K562 (cell line): Measurements from ENCODE around the gene COL9A2. TPM values are rescaled to one million over a fixed set of nuclear protein-coding genes. Genes with fewer than 3 reads are reported as not detected.

Experiments used
- CBFA2T2 ChIP-seq: fragments of 450-650 bp; conservative IDR thresholded peaks from 2 replicates; pipeline ENCODE4 v1.6.1; 2017; ENCODE audit warnings: mild to moderate bottlenecking
- CBX1 ChIP-seq: sonication (generic); IDR thresholded peaks from 2 replicates; pipeline ENCODE4 v1.6.1; 2016; ENCODE audit warnings: antibody characterized with exemption, low read depth, mild to moderate bottlenecking
- EZH2 ChIP-seq: IDR thresholded peaks from 2 replicates; pipeline ENCODE4 v1.6.1; 2012; ENCODE audit warnings: low read depth, mild to moderate bottlenecking, inconsistent platforms, low read length, borderline replicate concordance
- FOS ChIP-seq: IDR thresholded peaks from 3 replicates; pipeline ENCODE4 v1.6.1; 2011; ENCODE audit not compliant: insufficient read length; ENCODE audit errors: extremely low read depth
- JUND ChIP-seq, 2 experiments: IDR thresholded peaks; 2 replicates in 1 of 2; 3 replicates in 1 of 2; pipeline ENCODE4 v1.6.1; 2011; ENCODE audit warnings: borderline replicate concordance in 2 of 2, low read depth in 2 of 2, low read length in 2 of 2, improper control_type of control experiment in 1 of 2, missing biosample characterization in 1 of 2, missing genetic modification characterization in 1 of 2, missing genetic modification reagents in 1 of 2
- NFRKB ChIP-seq: fragments of 450-650 bp; IDR thresholded peaks from 2 replicates; pipeline ENCODE4 v1.6.1; 2016; ENCODE audit warnings: low read depth
- POLR2A ChIP-seq: fragments of 450-650 bp; conservative IDR thresholded peaks from 2 replicates; pipeline ENCODE4 v1.6.1; 2016
- SFPQ ChIP-seq: fragments of 200-400 bp; formaldehyde crosslinking; IDR thresholded peaks from 2 replicates; pipeline ENCODE4 v1.6.1; 2017; ENCODE audit warnings: mild to moderate bottlenecking, low read depth, low read length, moderate library complexity
- U2AF2 ChIP-seq: fragments of 200-400 bp; formaldehyde crosslinking; optimal IDR thresholded peaks from 2 replicates; pipeline ENCODE3; 2017; ENCODE audit warnings: low read depth, mild to moderate bottlenecking, low read length
- ZKSCAN3 ChIP-seq: fragments of 250-450 bp; sonication (Bioruptor Pico); IDR thresholded peaks from 2 replicates; pipeline ENCODE4 v1.4.0; 2020
- ZNF217 ChIP-seq: sonication (generic); formaldehyde crosslinking; IDR thresholded peaks from 2 replicates; pipeline ENCODE4 v1.8.0; 2022; ENCODE audit warnings: mild to moderate bottlenecking, missing genetic modification reagents
- ZNF253 ChIP-seq: fragments of 250-450 bp; sonication (Bioruptor Pico); conservative IDR thresholded peaks from 2 replicates; pipeline ENCODE4 v1.6.1; 2021; ENCODE audit warnings: mild to moderate bottlenecking
- ZNF408 ChIP-seq: fragments of 250-450 bp; sonication (Bioruptor Pico); IDR thresholded peaks from 2 replicates; pipeline ENCODE4 v1.4.0; 2020; ENCODE audit warnings: low read depth, mild to moderate bottlenecking, moderate library complexity
- polyA plus RNA-seq, 8 experiments: library from polyadenylated mRNA; depleted of rRNA in 4 of 8; stranded (reverse) in 5 of 8; unstranded in 3 of 8; fragments of >200 nt; fragmentation: Nextera tagmentation in 2 of 8; fragmentation: Illumina TruSeq in 1 of 8; extraction: Ambion mirVana in 2 of 8; extraction: Trizol in 1 of 8; gene quantifications; 2 replicates each; pipeline versions ENCODE4 v1.2.1 to v1.2.3, GENCODE V29; 2011 to 2014; ENCODE audit warnings: inconsistent platforms in 1 of 8, missing spikeins in 1 of 8
- total RNA-seq, 7 experiments: library from RNA; depleted of rRNA in 6 of 7; stranded (reverse); fragments of >200 nt in 6 of 7; fragmentation: Illumina TruSeq in 2 of 7; extraction: Trizol in 2 of 7; gene quantifications; 2 replicates each; pipeline versions ENCODE4 v1.2.1 to v1.2.3, GENCODE V29; 2011 to 2021; ENCODE audit warnings: low replicate concordance in 1 of 7
- TF ChIP-seq, protein P1 (sequence below): fragments of 250-450 bp; sonication (Bioruptor Pico); IDR thresholded peaks from 2 replicates; pipeline ENCODE4 v1.8.0; 2021; ENCODE audit warnings: moderate library complexity, mild to moderate bottlenecking, inconsistent platforms

The COL9A2 gene
- total and polyA plus RNA-seq, 9 of the 15 experiments (the other 6 are each of a cell fraction or from before 2014, with no cell fraction given) = 0.03 to 2.2 (median 0.31) TPM

- no peak for TF ChIP-seq CBX1
- TF ChIP-seq ZKSCAN3 (CRISPR knock-in tag) = no peak
- no peak for TF ChIP-seq CBFA2T2
- TF ChIP-seq, protein P1, sequence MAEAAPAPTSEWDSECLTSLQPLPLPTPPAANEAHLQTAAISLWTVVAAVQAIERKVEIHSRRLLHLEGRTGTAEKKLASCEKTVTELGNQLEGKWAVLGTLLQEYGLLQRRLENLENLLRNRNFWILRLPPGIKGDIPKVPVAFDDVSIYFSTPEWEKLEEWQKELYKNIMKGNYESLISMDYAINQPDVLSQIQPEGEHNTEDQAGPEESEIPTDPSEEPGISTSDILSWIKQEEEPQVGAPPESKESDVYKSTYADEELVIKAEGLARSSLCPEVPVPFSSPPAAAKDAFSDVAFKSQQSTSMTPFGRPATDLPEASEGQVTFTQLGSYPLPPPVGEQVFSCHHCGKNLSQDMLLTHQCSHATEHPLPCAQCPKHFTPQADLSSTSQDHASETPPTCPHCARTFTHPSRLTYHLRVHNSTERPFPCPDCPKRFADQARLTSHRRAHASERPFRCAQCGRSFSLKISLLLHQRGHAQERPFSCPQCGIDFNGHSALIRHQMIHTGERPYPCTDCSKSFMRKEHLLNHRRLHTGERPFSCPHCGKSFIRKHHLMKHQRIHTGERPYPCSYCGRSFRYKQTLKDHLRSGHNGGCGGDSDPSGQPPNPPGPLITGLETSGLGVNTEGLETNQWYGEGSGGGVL = no peak
- no peak for TF ChIP-seq EZH2
- TF ChIP-seq JUND (IDR thresholded peaks at IDR 0.05; ENCODE audit: borderline replicate concordance, low read depth, low read length) = no peak
- TF ChIP-seq JUND (tag; IDR thresholded peaks at IDR 0.05; ENCODE audit: borderline replicate concordance, low read depth, low read length) = no peak
- no peak for TF ChIP-seq U2AF2
- TF ChIP-seq NFRKB = no peak
- TF ChIP-seq POLR2A = no peak
- no peak for TF ChIP-seq FOS
- no peak for TF ChIP-seq ZNF253
- no peak for TF ChIP-seq SFPQ
- TF ChIP-seq ZNF408 (CRISPR knock-in tag) = no peak
- TF ChIP-seq ZNF217 (CRISPR knock-in tag) = no peak
These were observed 49.3 kb downstream of the COL9A2 start (continued) for GRCh38 chr1:40267767-40268187.
